PC-3 (cell line): ENCODE results near the gene MAST4.

Source experiments
- EZH2 ChIP-seq: fragments of 300-600 bp; sonication (generic); IDR thresholded peaks from one replicate; pipeline ENCODE4 v1.6.1; 2017; ENCODE audit warnings: antibody characterized with exemption, mild to moderate bottlenecking, low read length; ENCODE audit not compliant: unreplicated experiment
- EZH2phosphoT487 ChIP-seq: fragments of 300-600 bp; sonication (generic); IDR thresholded peaks from 2 replicates; pipeline ENCODE4 v1.6.1; 2018; ENCODE audit warnings: mild to moderate bottlenecking, antibody characterized with exemption, low read length, borderline replicate concordance
- TF ChIP-seq, protein P1 (sequence below): fragments of 300-600 bp; sonication (generic); conservative IDR thresholded peaks from 2 replicates; pipeline ENCODE4 v1.5.1; 2017; ENCODE audit warnings: antibody characterized with exemption, low read depth, mild to moderate bottlenecking, low read length

DNA sequence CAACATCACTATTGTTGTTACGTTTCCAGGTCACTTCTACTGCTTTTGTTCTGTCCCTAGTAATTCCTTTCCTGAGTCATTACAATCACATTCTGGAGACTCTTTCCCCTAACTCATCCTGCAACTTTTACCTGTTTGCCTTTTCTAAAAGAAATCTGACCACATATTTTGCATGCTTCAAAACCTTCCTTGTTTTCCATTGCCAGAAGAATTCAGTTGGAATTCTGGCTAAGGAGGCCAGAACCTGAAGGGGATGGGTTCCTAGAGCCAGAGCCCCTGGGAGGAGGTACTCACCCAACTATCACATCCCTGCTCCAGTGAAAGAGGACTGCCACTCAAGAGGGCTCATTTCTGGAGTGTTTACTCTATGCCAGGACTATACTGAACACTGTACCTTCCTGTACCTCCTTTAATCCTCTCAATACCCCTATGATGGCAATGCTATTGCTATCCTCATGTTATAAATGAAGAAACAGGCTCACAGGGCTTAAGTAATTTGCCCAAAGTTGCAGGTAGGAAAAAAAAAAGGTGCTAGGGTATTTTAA, 42.8 kb upstream of the MAST4 start:
- TF ChIP-seq EZH2 (no peak), EZH2phosphoT487 (no peak)
- TF ChIP-seq, protein P1, sequence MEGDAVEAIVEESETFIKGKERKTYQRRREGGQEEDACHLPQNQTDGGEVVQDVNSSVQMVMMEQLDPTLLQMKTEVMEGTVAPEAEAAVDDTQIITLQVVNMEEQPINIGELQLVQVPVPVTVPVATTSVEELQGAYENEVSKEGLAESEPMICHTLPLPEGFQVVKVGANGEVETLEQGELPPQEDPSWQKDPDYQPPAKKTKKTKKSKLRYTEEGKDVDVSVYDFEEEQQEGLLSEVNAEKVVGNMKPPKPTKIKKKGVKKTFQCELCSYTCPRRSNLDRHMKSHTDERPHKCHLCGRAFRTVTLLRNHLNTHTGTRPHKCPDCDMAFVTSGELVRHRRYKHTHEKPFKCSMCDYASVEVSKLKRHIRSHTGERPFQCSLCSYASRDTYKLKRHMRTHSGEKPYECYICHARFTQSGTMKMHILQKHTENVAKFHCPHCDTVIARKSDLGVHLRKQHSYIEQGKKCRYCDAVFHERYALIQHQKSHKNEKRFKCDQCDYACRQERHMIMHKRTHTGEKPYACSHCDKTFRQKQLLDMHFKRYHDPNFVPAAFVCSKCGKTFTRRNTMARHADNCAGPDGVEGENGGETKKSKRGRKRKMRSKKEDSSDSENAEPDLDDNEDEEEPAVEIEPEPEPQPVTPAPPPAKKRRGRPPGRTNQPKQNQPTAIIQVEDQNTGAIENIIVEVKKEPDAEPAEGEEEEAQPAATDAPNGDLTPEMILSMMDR, result no peak
